HG03342 (cell line): ENCODE results near the gene C10orf143.

Source experiments
- ATAC-seq: cut with Tn5 transposase; IDR thresholded peaks from one replicate; pipeline ENCODE4 v1.9.1; 2021; ENCODE audit warnings: mild to moderate bottlenecking, moderate library complexity; ENCODE audit not compliant: unreplicated experiment

Gene C10orf143

GRCh38 chr10:130054021-130054420 lies 56.6 kb downstream of the C10orf143 start:
- ATAC-seq, result no peak

DNA sequence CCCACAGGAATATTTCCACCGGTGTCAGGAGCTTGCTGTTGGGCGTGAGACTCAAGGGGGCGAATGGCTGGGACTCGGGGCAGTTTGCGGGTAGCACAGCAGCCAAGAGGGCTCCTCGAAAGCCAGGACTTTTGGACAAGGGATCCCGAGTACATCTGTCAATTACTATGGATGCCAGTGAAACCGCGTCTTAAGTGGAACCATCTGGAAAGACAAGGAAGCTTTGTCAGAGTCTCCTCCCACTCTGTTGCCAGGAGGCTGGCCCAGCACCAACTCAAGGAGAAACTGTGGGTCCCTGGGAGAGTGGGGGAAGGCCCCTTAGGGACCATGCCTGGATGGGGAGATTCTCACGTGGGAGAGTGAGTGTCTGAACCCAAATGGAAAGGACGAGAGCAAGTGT lies 57.1 kb downstream of the C10orf143 start:
- no peak for ATAC-seq

GRCh38 chr10:130052193-130052592 lies 58.4 kb downstream of the C10orf143 start:
- ATAC-seq, result no peak

- no peak for ATAC-seq
Measured at GRCh38 chr10:130050721-130051120, 59.9 kb downstream of the C10orf143 start.

GRCh38 chr10:130049987-130050386 lies 60.6 kb downstream of the C10orf143 start:
- no peak for ATAC-seq

- ATAC-seq, result no peak
Measured at GRCh38 chr10:130049244-130049643, 61.4 kb downstream of the C10orf143 start.

GRCh38 chr10:130048081-130048480 lies 62.5 kb downstream of the C10orf143 start:
- no peak for ATAC-seq

DNA sequence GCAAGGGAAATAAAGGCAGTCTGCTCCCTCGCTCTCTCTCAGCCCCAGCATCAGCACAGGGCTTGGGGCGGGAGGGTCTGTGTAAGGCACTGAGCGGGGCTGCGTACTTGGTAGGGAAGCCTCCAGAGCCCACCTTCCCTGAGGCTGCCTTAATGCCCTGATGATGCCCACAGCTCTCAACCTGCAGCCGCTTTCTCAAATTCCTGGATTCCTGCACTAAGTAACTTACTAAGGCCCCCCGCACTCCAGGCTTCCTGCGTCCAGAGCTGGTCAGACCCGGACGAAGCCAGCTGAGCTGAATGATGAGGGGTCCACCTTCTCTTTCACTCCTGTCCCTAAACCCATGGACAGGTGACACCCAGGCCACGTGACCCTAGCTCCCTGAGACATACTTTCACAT lies 63.3 kb downstream of the C10orf143 start:
- no peak for ATAC-seq

- ATAC-seq, result no peak
Measured at GRCh38 chr10:130046591-130046990, 64.0 kb downstream of the C10orf143 start.

GRCh38 chr10:130045801-130046321 lies 64.8 kb downstream of the C10orf143 start:
- ATAC-seq, result no peak

GRCh38 chr10:130045091-130045652 lies 65.5 kb downstream of the C10orf143 start:
- no peak for ATAC-seq

DNA sequence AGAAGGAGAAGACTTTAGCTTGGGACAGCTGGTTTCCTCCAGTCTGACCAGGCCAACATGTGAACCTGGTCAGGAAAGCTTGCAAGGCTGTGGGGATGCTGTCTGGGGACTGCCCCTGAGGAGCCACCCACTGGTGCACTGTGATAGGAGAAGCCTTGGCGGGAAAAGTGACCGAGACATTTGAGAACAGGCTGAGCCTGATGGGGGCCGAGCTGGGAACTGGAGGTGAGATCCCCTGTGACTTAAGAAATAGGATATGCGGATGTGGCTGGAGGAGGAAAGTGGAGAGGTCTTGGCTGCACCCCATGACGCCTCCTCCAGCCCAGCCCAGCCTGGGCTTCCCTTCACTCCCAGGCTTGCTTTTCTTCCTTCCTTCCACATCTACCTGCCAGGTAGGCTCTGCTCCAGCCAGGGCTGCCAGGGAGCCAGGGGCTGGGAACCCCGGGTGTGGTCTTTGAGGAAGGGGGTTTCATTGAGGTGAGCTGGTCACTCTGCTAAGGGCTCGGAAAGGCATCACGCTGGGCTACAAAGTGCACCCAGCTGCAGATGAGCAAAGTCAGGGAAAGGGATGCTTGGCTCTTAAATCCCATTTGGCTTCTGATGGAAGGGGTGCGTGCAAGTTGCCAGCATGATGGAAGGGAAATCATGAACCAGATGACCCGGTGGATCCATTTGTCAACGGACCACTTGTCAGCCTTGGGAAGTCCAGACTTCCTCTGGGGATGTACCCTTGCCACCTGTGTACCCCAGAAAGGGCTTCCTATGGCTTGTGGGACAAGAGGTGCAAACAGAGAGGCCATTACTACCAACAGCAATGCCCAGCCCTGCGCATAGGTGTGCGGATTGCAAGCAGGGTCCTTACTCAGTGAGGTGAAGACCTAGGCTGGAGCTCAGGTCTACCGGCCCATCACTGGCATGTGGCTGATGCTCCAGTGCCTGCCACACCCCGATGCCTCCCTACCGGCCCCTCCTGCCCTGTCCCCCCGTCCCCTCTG lies 66.3 kb downstream of the C10orf143 start:
- ATAC-seq, result no peak

- ATAC-seq, result no peak
Measured at GRCh38 chr10:130043491-130043890, 67.1 kb downstream of the C10orf143 start.

- no peak for ATAC-seq
Measured at GRCh38 chr10:130042381-130042780, 68.2 kb downstream of the C10orf143 start.

DNA sequence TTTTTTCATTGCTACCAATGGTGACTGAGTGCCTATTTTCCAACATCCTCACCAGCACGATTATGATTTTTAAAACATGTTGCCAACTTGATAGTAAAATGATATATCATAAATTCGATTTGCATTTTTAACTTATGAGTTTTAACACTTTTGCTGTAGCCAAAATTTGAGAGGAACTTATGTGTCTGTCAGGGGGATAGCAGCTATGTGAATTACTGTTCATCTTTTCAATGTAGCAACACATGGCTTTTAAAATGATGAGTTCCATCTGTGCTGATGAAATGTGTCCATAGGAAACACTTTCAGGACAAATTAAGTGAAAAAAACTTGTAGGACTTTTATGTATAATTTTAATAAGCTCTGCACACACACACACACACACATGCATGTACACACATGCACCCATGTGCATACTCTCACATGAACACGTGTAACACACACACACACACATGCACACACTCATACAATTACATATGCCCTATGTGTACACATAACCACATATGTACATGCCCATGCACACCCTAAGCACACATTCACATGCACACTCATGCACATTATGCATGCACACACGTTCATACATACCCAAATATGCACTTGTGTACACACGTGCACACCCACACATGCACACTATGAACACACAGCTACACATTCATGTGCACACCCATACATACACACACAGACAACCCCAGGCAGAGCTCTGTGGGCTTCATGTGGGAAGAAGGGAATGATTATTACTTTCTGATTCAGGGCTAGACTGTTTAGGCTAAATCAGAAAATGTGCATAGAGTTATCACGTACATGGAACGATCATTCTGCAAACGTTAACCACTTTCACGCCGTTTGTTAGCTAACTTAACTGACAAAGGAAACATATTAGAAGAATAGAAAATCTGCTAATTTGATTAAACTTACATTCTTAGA lies 68.9 kb downstream of the C10orf143 start:
- ATAC-seq, result no peak

DNA sequence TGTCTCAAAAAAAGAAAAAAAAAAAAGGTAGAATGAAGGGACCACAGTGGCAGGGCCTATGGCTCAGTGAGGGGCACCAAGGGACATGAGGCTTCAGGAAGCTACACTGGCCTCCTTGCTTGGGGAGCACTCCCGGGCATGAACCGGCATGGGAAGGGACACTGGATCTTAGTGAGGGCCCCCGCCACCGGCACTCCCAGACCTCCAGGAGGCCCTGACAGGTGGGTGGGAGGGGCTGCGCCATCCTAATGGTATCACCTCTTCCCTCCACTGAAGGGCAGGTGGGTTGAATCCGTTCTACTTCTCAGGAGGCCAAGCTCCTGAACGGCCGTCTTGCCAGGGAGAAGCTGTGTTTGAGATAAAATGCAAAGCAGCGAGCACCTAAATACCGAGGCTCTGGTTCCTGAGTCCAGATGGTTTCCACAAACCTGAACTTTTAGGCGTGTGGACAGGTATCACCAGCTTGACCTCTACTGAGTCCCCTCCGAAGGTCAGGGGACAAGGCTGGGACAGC lies 69.8 kb downstream of the C10orf143 start:
- no peak for ATAC-seq

GRCh38 chr10:130040351-130040750 lies 70.3 kb downstream of the C10orf143 start:
- no peak for ATAC-seq

DNA sequence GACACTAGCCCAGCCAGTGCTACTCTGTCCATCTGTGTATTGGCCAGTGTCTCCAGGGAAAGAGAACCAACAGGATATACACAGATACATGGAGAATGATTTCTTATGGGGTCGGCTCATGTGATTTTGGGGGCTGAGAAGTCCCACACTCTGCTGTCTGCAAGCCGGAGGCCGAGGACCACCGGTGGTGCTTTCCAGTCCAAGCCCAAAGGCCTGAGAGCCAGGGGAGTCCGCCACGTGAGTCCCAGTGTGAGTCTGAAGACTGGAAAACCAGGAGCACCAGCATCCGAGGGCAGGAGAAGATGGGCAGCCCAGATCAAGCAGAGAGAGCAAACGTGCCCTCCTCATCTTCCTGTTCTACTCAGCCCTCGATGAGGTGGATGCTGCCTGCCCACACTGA lies 71.5 kb downstream of the C10orf143 start:
- ATAC-seq, result no peak

DNA sequence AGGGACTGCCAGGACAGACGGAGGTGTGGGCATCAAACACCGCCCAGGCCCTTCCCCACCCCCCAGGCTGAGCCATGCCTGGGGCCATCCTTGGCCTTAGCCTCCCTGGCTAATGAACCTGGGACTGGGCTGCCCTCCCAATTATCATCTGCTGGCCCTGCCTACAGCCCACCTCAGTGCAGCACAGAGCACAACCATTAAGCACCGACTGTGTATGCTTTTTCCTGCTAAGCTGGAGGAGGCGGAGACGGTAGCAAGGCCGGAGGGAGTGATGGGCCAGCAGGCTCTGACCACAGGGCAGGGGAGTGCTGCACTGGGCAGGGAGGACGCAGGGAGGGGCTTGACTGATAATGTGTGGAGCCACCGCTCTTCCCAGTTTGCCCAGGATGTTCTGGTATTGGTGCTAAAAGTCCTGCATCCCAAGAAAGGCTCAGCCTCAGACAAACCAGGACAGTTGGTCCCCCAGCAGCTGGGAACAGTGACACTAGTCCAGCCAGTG lies 72.0 kb downstream of the C10orf143 start:
- no peak for ATAC-seq

DNA sequence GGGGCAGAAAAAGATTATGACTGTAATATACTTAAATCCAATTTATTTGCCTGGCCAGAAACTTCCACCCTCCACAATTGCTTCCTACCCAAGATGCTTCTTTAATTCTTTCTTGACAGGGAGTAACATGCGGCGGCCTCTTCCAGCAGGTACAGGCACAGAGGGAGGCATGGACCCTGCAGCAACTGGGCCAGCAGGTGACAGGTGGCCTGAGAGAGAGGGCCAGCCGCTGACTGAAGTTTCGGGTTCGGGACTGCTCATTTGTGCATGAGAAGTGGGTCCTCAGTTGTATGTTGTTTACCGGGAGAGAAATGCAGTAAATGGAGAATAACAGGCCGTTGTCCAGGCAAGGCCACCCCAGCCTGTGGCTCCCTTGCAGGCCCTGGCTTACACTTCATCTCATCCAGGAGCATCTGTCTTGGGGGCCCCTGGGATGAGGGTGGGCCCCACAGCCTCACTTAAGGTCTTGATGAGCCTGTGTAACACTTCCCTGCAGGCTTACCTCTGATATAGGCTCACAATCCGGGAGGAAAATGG lies 72.5 kb downstream of the C10orf143 start:
- no peak for ATAC-seq
